GM12864 (cell line): ENCODE results near the gene KCNQ5.

Experiments
- DNase-seq: peaks from one replicate; pipeline ENCODE4 v3.0.0-alpha.2; 2011; ENCODE audit warnings: low read depth
- H3K4me3 ChIP-seq: 2 replicates; pipeline ENCODE4 v1.5.1; 2011; ENCODE audit warnings: mild to moderate bottlenecking, low read depth, low read length, control low read depth
- TF ChIP-seq, protein P1 (sequence below): IDR thresholded peaks from 2 replicates; pipeline ENCODE4 v1.5.1; 2011; ENCODE audit warnings: low read depth, mild to moderate bottlenecking, moderate library complexity, low read length, control low read depth, inconsistent platforms; ENCODE audit errors: missing control alignments

Gene KCNQ5

DNA sequence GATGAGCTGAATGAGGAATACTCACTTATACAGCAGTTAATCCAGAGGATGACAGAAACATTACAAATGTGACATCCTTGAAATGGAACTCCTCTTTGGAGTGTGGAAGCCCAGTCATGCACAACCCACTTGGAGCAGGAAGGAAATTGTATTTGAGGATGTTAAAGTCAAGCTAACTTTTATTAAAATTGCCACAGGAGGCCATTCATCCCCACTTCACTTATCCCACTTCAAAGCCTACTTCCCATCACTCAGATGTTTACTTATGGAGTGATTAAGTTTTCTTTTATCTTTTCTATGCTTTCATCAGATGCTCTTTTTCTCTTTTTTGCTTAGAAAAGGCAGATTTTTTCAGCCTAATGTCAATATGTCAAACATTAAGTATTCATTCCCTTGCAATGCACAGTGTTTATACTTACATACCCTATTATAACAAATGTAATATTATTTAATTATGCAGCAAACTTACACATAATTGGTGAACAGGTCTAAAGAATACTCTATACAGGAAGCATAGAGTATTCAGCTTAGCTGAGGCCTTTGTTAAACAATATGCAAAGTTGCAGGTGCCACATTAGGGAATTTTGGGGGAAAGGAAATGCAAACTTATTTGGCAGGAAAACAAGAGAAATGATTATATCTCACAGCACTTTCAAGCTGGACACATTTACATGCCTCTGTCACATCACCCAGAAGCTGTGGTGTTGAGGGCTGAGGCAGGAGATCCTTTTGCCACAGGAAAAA lies 454.5 kb downstream of the KCNQ5 start:
- no peak overlapping the region for H3K4me3 ChIP-seq
- DNase-seq: no peak
- TF ChIP-seq, protein P1, sequence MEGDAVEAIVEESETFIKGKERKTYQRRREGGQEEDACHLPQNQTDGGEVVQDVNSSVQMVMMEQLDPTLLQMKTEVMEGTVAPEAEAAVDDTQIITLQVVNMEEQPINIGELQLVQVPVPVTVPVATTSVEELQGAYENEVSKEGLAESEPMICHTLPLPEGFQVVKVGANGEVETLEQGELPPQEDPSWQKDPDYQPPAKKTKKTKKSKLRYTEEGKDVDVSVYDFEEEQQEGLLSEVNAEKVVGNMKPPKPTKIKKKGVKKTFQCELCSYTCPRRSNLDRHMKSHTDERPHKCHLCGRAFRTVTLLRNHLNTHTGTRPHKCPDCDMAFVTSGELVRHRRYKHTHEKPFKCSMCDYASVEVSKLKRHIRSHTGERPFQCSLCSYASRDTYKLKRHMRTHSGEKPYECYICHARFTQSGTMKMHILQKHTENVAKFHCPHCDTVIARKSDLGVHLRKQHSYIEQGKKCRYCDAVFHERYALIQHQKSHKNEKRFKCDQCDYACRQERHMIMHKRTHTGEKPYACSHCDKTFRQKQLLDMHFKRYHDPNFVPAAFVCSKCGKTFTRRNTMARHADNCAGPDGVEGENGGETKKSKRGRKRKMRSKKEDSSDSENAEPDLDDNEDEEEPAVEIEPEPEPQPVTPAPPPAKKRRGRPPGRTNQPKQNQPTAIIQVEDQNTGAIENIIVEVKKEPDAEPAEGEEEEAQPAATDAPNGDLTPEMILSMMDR: no peak

DNA sequence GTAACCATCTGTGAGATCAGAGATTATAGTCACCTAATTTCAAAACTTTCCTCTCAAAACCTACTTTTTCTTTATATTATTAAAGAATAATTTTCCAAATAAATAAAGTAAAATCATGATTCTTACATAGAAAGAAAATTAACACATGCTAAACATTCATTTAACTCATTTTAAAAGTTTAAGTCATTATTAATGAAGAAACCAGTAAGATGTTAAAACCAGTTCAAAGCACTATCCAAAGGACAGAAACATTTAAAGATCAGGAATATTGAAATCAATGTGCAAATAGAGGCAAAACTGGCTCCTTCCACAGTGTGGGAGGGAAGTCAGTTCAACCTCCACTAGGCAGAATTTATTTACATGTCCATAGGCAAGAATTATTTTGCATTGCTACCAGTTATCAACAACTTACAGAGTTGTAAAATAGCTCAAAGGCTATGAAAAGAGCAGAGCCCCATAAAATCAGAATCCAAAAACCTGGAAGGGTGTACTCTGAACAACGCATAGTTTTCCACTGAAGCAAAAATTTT lies 456.5 kb downstream of the KCNQ5 start:
- no peak for DNase-seq
- TF ChIP-seq, protein P1: no peak
- no peak overlapping the region for H3K4me3 ChIP-seq

DNA sequence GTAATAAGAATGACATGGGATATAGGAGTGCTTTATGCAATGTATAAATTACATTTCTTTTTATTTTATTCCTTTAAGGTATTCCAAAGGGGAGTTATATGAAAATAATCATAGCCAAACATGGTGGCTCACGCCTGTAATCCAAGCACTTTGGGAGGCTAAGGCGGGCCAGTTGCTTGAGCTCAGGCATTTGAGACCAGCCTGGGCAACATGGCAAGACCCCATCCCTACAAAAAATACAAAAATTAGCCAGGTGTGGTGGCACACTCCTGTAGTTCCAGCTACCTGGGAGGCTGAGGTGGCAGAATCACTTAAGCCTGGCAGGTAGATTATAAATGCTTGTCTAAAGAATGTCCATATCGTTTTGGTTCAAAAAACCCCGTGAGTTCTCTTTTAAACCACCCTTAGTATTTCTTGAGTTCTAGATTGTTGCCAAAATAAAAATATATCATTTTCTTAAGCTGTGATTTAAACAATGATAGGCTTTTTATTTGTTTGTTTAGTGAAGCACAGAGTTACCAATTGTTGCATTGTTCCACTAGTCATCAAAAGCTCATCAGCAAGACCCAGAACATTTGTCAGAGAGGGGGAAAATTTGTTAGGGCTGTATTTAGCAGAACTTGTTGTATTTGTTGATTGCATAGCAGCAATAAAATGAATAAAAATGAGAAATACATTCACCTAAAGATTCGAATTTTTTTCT lies 457.2 kb downstream of the KCNQ5 start:
- TF ChIP-seq, protein P1: no peak
- no peak for DNase-seq

DNA sequence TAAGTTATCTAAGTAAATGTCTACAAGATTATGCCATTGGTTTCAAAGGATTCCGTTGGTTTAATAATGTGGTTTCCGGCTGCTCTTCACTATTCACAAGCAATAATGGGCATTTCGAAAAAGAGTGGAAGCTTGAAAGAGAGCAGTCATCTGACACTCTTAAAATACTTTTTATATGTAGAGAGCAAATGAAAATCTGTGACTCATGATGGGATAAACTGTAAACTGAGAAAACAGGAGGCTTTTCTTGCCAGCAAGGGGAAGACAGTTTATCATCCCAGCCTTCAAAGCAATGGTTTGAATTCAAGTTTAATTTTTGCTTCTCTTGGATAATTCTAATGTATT lies 457.7 kb downstream of the KCNQ5 start:
- H3K4me3 ChIP-seq: no peak overlapping the region
- TF ChIP-seq, protein P1: no peak
- DNase-seq: no peak

More for the DNA sequence above, 457.2 kb downstream of the KCNQ5 start:
- H3K4me3 ChIP-seq: no peak overlapping the region

DNA sequence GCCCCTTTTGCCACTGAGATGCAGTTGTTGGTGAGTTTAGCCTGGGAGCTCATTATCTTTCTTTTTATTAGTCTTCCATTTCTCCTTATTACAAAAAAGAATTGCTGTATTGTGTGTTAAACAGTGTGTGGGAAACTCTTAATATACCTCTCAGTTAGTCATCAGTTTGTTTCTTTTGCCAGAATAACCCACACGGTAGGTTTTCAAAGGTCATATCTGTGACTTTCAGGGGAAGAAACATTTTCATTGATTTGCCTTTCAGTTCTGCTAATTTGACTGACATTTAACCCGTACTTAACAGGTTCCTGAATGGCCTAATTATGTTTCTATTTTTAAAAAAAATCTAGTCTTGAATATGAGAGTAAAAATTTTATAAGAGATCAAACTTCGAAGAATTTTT lies 458.1 kb downstream of the KCNQ5 start:
- DNase-seq: no peak
- TF ChIP-seq, protein P1: no peak
- H3K4me3 ChIP-seq: no peak overlapping the region

DNA sequence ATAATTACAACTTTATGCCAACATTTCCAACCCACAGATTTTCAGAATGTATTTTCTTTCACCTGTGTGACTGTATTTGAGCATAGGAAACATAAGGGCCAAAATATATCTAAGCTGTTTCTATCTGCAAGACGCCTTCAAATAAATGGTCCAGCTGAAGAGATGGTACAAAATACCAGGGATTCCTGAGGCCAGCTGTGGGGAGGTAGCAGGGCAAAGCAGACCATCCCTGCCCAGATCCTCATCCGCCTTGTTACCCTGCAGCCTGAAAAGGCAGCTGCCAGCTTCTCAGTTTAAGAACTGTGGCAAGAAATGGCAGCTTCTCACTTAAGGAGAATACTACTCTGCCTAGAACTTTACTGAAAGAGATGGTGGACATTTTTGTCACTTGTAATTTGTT lies 460.1 kb downstream of the KCNQ5 start:
- TF ChIP-seq, protein P1: no peak
- no peak for DNase-seq
- no peak overlapping the region for H3K4me3 ChIP-seq
